Gastroesophageal sphincter (tissue), 4 donors: Measurements from ENCODE around the gene EXD3. TPM values are rescaled to one million over a fixed set of nuclear protein-coding genes. Genes with fewer than 3 reads are reported as not detected.

Experiments
- ATAC-seq: fragments of 150-250 bp; one replicate; pipeline ENCODE4 v1.9.1; 2016; ENCODE audit warnings: mild to moderate bottlenecking, moderate library complexity
- H3K27ac ChIP-seq, 4 donors: fragments of 200-600 bp; sonication (generic) in 3 of 4; 1 replicate in 3 of 4; 2 replicates in 1 of 4; pipeline ENCODE4 v1.5.1; 2016 to 2019
- H3K27me3 ChIP-seq: fragments of 200-600 bp; sonication (generic); one replicate; pipeline ENCODE4 v1.5.1; 2019
- H3K36me3 ChIP-seq, 2 donors: fragments of 200-600 bp; sonication (generic); one replicate each; pipeline ENCODE4 v1.5.1; 2019; ENCODE audit warnings: control low read depth in 1 of 2
- H3K4me1 ChIP-seq, 3 donors: fragments of 200-600 bp; sonication (generic); 1 replicate in 2 of 3; 2 replicates in 1 of 3; pipeline ENCODE4 v1.5.1; 2016 to 2019; ENCODE audit warnings: control low read depth in 2 of 3
- H3K4me3 ChIP-seq, 2 donors: fragments of 200-600 bp; sonication (generic); one replicate each; pipeline ENCODE4 v1.5.1; 2019; ENCODE audit warnings: mild to moderate bottlenecking in 1 of 2, moderate library complexity in 1 of 2
- H3K9me3 ChIP-seq, 3 donors: fragments of 200-600 bp; sonication (generic); one replicate each; pipeline ENCODE4 v1.5.1; 2017 to 2019; ENCODE audit warnings: control low read depth in 2 of 3
- CTCF ChIP-seq, 4 experiments: fragments of 200-600 bp in 2 of 4; fragments of 450-650 bp in 2 of 4; sonication (generic) in 1 of 4; IDR thresholded peaks; one replicate each; pipeline ENCODE4 v1.5.1; 2017 to 2019; ENCODE audit warnings: antibody characterized with exemption in 4 of 4, mild to moderate bottlenecking in 2 of 4, moderate library complexity in 2 of 4
- EP300 ChIP-seq: sonication (generic); formaldehyde crosslinking; IDR thresholded peaks from one replicate; pipeline ENCODE4 v1.6.1; 2017; ENCODE audit warnings: antibody characterized with exemption, mild to moderate bottlenecking
- POLR2A ChIP-seq, 2 donors: fragments of 450-650 bp; IDR thresholded peaks; one replicate each; pipeline ENCODE4 v1.6.1; 2017; ENCODE audit warnings: antibody characterized with exemption in 2 of 2, mild to moderate bottlenecking in 2 of 2, moderate library complexity in 1 of 2
- POLR2AphosphoS5 ChIP-seq: sonication (generic); formaldehyde crosslinking; IDR thresholded peaks from one replicate; pipeline ENCODE4 v1.6.1; 2017; ENCODE audit warnings: antibody characterized with exemption
- WGBS, 2 donors: methylation state at CpG; one replicate each; pipeline ENCODE4 v1.1.5; 2018; ENCODE audit warnings: low coverage in 1 of 2; 5-methylcytosine and 5-hydroxymethylcytosine counted together
- total RNA-seq, 4 donors: library from RNA; depleted of rRNA; stranded (reverse); fragments of >200 nt; gene quantifications; one replicate each; pipeline ENCODE4 v1.1.0, GENCODE V29; 2016

EXD3 gene
- total RNA-seq, 4 donors from 2014 or later = 3.7 to 29.7 (median 10.9) TPM

- ATAC-seq = no peak
- H3K4me1 ChIP-seq = peaks cover 0 to 26% (median 5%) of the 10 kb centered on the region in 3 donors
- TF ChIP-seq CTCF (IDR thresholded peaks at IDR 0.05) = no peak
- TF ChIP-seq POLR2A (IDR thresholded peaks at IDR 0.05) = no peak
- TF ChIP-seq EP300 = no peak
- no peak for TF ChIP-seq POLR2AphosphoS5
Observed at GRCh38 chr9:137427454-137428310, 4.7 kb upstream of the EXD3 start.

GRCh38 chr9:137426018-137426681 lies 3.2 kb upstream of the EXD3 start:
- no peaks in the 10 kb centered on the region for H3K9me3 ChIP-seq
- TF ChIP-seq EP300 (no peak), CTCF (IDR thresholded peaks at IDR 0.05) (no peak), POLR2AphosphoS5 (no peak), POLR2A (IDR thresholded peaks at IDR 0.05) (no peak)
- H3K27me3 ChIP-seq = peaks cover 21% of the 10 kb centered on the region
- no peak overlapping the region for H3K4me3 ChIP-seq
- peaks cover 0 to 41% (median 11%) of the 10 kb centered on the region in 3 donors for H3K4me1 ChIP-seq
- no peaks in the 10 kb centered on the region for H3K36me3 ChIP-seq
- WGBS, 2 donors = 47% methylated on average over 2 of the region's 18 CpGs; no CpG with 5 or more reads in 1 of the 2 donors
- no peak for ATAC-seq
- H3K27ac ChIP-seq = no peak overlapping the region

More at GRCh38 chr9:137427454-137428310, 4.7 kb upstream of the EXD3 start:
- H3K36me3 ChIP-seq = no peaks in the 10 kb centered on the region
- H3K9me3 ChIP-seq = no peaks in the 10 kb centered on the region
- H3K27me3 ChIP-seq = peaks cover 26% of the 10 kb centered on the region
- no peak overlapping the region for H3K27ac ChIP-seq
- 51 to 80% methylated on average over 1 to 3 of the region's 27 CpGs for WGBS, 2 donors
- H3K4me3 ChIP-seq = no peak overlapping the region

- WGBS, 2 donors = 40% methylated on average over 3 of the region's 77 CpGs; no CpG with 5 or more reads in 1 of the 2 donors
- ATAC-seq = peak; percentile 59
- H3K9me3 ChIP-seq = no peaks in the 10 kb centered on the region
- peak overlapping the region; percentile 56 to 99 for H3K4me3 ChIP-seq
- no peaks in the 10 kb centered on the region for H3K27me3 ChIP-seq
- peak overlapping the region in 3 of 4 donors; percentile 75 to 87 (median 83) for H3K27ac ChIP-seq
- no peaks in the 10 kb centered on the region for H3K36me3 ChIP-seq
- TF ChIP-seq POLR2A (IDR thresholded peaks at IDR 0.05) (no peak), POLR2AphosphoS5 (no peak), EP300 (no peak), CTCF (IDR thresholded peaks at IDR 0.05) (no peak)
- peaks cover 0 to 40% (median 11%) of the 10 kb centered on the region in 3 donors for H3K4me1 ChIP-seq
Observed at GRCh38 chr9:137423514-137424291, 741 bp upstream of the EXD3 start.

- peaks cover 0 to 10% of the 10 kb centered on the region in 2 donors for H3K36me3 ChIP-seq
- TF ChIP-seq EP300 (no peak), POLR2A (IDR thresholded peaks at IDR 0.05) (no peak), CTCF (IDR thresholded peaks at IDR 0.05) (no peak), POLR2AphosphoS5 (no peak)
- H3K27ac ChIP-seq = peak overlapping the region in 3 of 4 donors; percentile 61 to 83 (median 75)
- H3K4me1 ChIP-seq = peaks cover 0 to 40% (median 11%) of the 10 kb centered on the region in 3 donors
- H3K27me3 ChIP-seq = no peaks in the 10 kb centered on the region
- ATAC-seq = no peak
- WGBS, 2 donors = 0 to 8% methylated on average over 8 to 11 of the region's 11 CpGs
- no peaks in the 10 kb centered on the region for H3K9me3 ChIP-seq
- peak overlapping the region; percentile 56 to 99 for H3K4me3 ChIP-seq
Observed at GRCh38 chr9:137421838-137422603, 941 bp downstream of the EXD3 start.
